AG04450 (cell line): ENCODE measurements around the gene ADGRD2. TPM values are rescaled to one million over a fixed set of nuclear protein-coding genes. Genes with fewer than 3 reads are reported as not detected.
A peak's percentile ranks its signal among the peaks of the same experiment; 100 is the strongest.

ENCODE experiments used
- CTCF ChIA-PET: fragments of 300-600, 350-600 bp; formaldehyde crosslinking; extraction: SDS; loops from one replicate; lab custom pipeline; 2022; ENCODE audit warnings: antibody characterized with exemption, inconsistent platforms; lab: Charles Lee
- POLR2A ChIA-PET: fragments of 350-600 bp; formaldehyde crosslinking; extraction: SDS; loops from one replicate; lab custom pipeline; 2021; ENCODE audit warnings: antibody characterized with exemption, inconsistent platforms; lab: Yijun Ruan, JAX
- DNase-seq: peaks from one replicate; pipeline ENCODE4 v3.0.0-alpha.2; 2011; ENCODE audit warnings: low read depth, low spot score
- H3K27ac ChIP-seq: one replicate; pipeline ENCODE4 v1.5.1; 2012; ENCODE audit warnings: low read depth, low read length, control low read depth
- H3K27me3 ChIP-seq: one replicate; pipeline ENCODE4 v1.6.0; 2012; ENCODE audit warnings: low read length; ENCODE audit not compliant: control insufficient read depth, insufficient read depth
- H3K4me3 ChIP-seq: 2 replicates; pipeline ENCODE4 v1.5.1; 2011; ENCODE audit warnings: mild to moderate bottlenecking, low read depth, low read length, control low read depth
- H3K9me3 ChIP-seq: 2 replicates; pipeline ENCODE4 v1.5.1; 2012; ENCODE audit warnings: low read length; ENCODE audit not compliant: control insufficient read depth, insufficient read depth
- polyA plus RNA-seq: library from polyadenylated mRNA; depleted of rRNA; stranded (reverse); fragments of >200 nt; gene quantifications from 2 replicates; pipeline ENCODE4 v1.2.3, GENCODE V29; 2011
- TF ChIP-seq, protein P1 (sequence below): IDR thresholded peaks from 2 replicates; pipeline ENCODE4 v1.5.1; 2011; ENCODE audit warnings: low read depth, low read length, control low read depth, inconsistent platforms

The ADGRD2 gene
- polyA plus RNA-seq, 1 experiment = not detected

- Histone ChIP-seq H3K9me3 (no peaks in the 10 kb centered on the region; the same call in 1 of the 2 replicates), H3K4me3 (no peak overlapping the region), H3K27ac (no peak overlapping the region), H3K27me3 (peaks cover 66% of the 10 kb centered on the region)
- POLR2A ChIA-PET = no interaction called here
- DNase-seq = no peak
- CTCF ChIA-PET = interaction anchor here (0.6 to 1.1 kb wide), 2 partner anchors 57 to 70 kb away, joined by 3 to 4 read pairs; no protein-coding TSS in a partner anchor
- TF ChIP-seq, protein P1, sequence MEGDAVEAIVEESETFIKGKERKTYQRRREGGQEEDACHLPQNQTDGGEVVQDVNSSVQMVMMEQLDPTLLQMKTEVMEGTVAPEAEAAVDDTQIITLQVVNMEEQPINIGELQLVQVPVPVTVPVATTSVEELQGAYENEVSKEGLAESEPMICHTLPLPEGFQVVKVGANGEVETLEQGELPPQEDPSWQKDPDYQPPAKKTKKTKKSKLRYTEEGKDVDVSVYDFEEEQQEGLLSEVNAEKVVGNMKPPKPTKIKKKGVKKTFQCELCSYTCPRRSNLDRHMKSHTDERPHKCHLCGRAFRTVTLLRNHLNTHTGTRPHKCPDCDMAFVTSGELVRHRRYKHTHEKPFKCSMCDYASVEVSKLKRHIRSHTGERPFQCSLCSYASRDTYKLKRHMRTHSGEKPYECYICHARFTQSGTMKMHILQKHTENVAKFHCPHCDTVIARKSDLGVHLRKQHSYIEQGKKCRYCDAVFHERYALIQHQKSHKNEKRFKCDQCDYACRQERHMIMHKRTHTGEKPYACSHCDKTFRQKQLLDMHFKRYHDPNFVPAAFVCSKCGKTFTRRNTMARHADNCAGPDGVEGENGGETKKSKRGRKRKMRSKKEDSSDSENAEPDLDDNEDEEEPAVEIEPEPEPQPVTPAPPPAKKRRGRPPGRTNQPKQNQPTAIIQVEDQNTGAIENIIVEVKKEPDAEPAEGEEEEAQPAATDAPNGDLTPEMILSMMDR = no peak
Observed at GRCh38 chr9:124478354-124478753, 28.1 kb downstream of the ADGRD2 start.

DNA sequence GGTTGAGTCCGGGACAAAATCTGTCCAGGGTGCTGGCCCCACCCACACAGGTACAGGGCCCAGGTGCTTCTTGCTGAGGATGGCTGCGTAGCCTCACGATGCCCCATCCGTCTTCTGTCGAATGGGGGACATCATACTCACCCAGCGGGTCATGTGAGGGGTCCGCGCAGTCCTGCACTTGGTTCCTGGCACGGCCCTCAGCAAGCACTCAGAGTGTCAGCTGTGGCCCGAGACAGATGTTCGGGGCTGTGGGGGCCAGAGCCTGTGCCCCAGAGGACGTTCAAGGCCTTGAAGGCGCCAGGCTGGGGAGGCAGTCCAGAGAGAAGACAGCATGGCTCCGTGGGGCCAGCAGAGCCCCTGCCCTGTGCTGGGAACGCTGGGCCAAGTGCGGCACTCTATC, 29.1 kb downstream of the ADGRD2 start:
- ChIA-PET POLR2A (no interaction called here), CTCF (no interaction called here)
- Histone ChIP-seq H3K27ac (no peak overlapping the region), H3K27me3 (peaks cover 73% of the 10 kb centered on the region), H3K9me3 (no peaks in the 10 kb centered on the region; the same call in 1 of the 2 replicates), H3K4me3 (no peak overlapping the region)
- DNase-seq = no peak
- TF ChIP-seq, protein P1 = no peak

- Histone ChIP-seq H3K4me3 (no peak overlapping the region), H3K27ac (no peak overlapping the region), H3K27me3 (peaks cover 73% of the 10 kb centered on the region), H3K9me3 (no peaks in the 10 kb centered on the region; the same call in 1 of the 2 replicates)
- TF ChIP-seq, protein P1 = no peak
- DNase-seq = no peak
- CTCF ChIA-PET = no interaction called here
- POLR2A ChIA-PET = no interaction called here
Observed at GRCh38 chr9:124479947-124480620, 29.8 kb downstream of the ADGRD2 start.

GRCh38 chr9:124480621-124480981, 30.4 kb downstream of the ADGRD2 start:
- ChIA-PET POLR2A (no interaction called here), CTCF (no interaction called here)
- peaks cover 71% of the 10 kb centered on the region for H3K27me3 ChIP-seq

DNA sequence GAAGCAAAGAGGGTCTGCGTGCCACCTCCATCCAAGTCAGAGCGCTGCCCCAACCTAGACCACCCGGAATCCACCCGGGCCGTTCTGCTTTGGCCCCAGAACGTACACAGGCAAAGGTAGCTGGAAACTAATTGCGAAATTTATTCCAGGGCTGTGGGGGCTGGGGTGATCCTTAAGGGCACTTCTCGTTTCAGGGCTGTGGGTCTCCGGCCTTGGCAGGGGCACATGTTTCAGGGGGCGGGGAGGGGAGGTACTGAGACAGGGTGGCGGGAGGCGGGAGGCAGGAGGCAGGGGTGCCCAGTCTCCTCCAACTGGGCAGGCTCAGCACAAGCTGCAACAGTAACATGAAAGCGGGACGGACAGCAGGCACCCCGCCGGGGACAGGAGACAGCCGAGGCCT, 30.9 kb downstream of the ADGRD2 start:
- Histone ChIP-seq H3K27me3 (peaks cover 71% of the 10 kb centered on the region), H3K27ac (no peak overlapping the region), H3K4me3 (no peak overlapping the region), H3K9me3 (no peaks in the 10 kb centered on the region; the same call in 1 of the 2 replicates)
- DNase-seq = no peak
- CTCF ChIA-PET = no interaction called here
- POLR2A ChIA-PET = interaction anchor here (0.6 kb wide), 2 partner anchors 17 to 55 kb away, joined by 3 read pairs; no protein-coding TSS in a partner anchor
- TF ChIP-seq, protein P1 = no peak

More at GRCh38 chr9:124480621-124480981, 30.4 kb downstream of the ADGRD2 start:
- TF ChIP-seq, protein P1 = peak; percentile 51
- Histone ChIP-seq H3K27ac (no peak overlapping the region), H3K4me3 (no peak overlapping the region), H3K9me3 (no peaks in the 10 kb centered on the region; the same call in 1 of the 2 replicates)
- no peak for DNase-seq
